ENCODE measurements around the gene PLCB1. TPM values are rescaled to one million over a fixed set of nuclear protein-coding genes. Genes with fewer than 3 reads are reported as not detected.

Gene PLCB1
- total and polyA plus RNA-seq, 2 experiments from 2014 or later, result 14.9 to 20.7 TPM

DNA sequence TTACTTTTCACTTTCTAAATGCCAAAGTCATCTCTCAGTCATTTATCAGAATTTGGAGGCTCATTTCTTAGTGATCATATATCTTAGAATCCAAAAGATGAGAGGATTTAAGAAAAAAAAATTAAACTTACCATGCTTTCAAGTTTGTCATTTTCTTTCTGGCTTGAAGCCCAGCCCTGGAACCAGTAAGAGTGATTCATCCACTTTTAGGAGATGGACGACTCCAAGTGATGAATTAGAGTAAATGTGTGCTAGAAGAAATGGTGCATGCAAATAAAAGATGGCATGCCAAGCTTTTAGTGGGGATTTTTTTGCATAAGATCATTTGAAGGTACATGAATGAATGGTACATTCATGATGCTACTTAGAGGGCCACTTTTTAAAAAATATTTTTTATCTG, 20.1 kb downstream of the PLCB1 start:
- H3K79me2 ChIP-seq (replicated peaks; ENCODE audit: insufficient read depth), result no peaks in the 10 kb centered on the region
- H3K4me2 ChIP-seq, result no peak overlapping the region
- no peaks in the 10 kb centered on the region for H3K4me1 ChIP-seq (ENCODE audit: insufficient read depth)
- no peaks in the 10 kb centered on the region for H3F3A ChIP-seq (replicated peaks; ENCODE audit: low read depth)
- no peak overlapping the region for H3K27ac ChIP-seq (ENCODE audit: low read depth)
- DNase-seq (ENCODE audit: low spot score) (no peak), ATAC-seq (no peak)
- no peak overlapping the region for H3K4me3 ChIP-seq
- 0 out of 2 replicates have a peak, but pooled peaks cover 5% of the 10 kb centered on the region for H3K9me2 ChIP-seq (ENCODE audit: insufficient read depth)
- H3K36me3 ChIP-seq (ENCODE audit: insufficient read depth), result no peaks in the 10 kb centered on the region
- Mint-ChIP-seq H3K27me3 (ENCODE audit: insufficient read depth, low read depth, poor library complexity) (no peaks in the 10 kb centered on the region), H3K9me3 (no peaks in the 10 kb centered on the region), H3K4me1 (peaks cover 15% of the 10 kb centered on the region; the same call in 2 of the 3 replicates), H3K36me3 (ENCODE audit: low read depth) (no peaks in the 10 kb centered on the region), H3K4me3 (no peak overlapping the region), H3K27ac (no peak overlapping the region)
- H4K20me1 ChIP-seq (replicated peaks; ENCODE audit: insufficient read depth), result no peaks in the 10 kb centered on the region
- no peaks in the 10 kb centered on the region for H3K27me3 ChIP-seq (ENCODE audit: insufficient read depth)
- TF ChIP-seq ETS1 (IDR thresholded peaks at IDR 0.05) (no peak), REST (IDR thresholded peaks at IDR 0.05; ENCODE audit: unreplicated experiment) (no peak), POLR2AphosphoS5 (IDR thresholded peaks at IDR 0.05; ENCODE audit: low read depth) (no peak)
- H2AFZ ChIP-seq, result no peak overlapping the region

- Histone ChIP-seq H3K79me2 (replicated peaks; ENCODE audit: insufficient read depth) (no peaks in the 10 kb centered on the region), H3F3A (replicated peaks; ENCODE audit: low read depth) (no peaks in the 10 kb centered on the region), H3K9me2 (ENCODE audit: insufficient read depth) (0 out of 2 replicates have a peak, but pooled peaks cover 5% of the 10 kb centered on the region), H3K36me3 (ENCODE audit: insufficient read depth) (no peaks in the 10 kb centered on the region), H4K20me1 (replicated peaks; ENCODE audit: insufficient read depth) (no peaks in the 10 kb centered on the region), H2AFZ (no peak overlapping the region), H3K27ac (ENCODE audit: low read depth) (no peak overlapping the region), H3K4me3 (no peak overlapping the region), H3K4me1 (ENCODE audit: insufficient read depth) (no peaks in the 10 kb centered on the region), H3K27me3 (ENCODE audit: insufficient read depth) (no peaks in the 10 kb centered on the region), H3K4me2 (no peak overlapping the region)
- Mint-ChIP-seq H3K4me3 (no peak overlapping the region), H3K27ac (no peak overlapping the region), H3K4me1 (peaks cover 10% of the 10 kb centered on the region; the same call in 2 of the 3 replicates), H3K9me3 (peaks cover under 1% of the 10 kb centered on the region; the same call in 2 of the 3 replicates), H3K36me3 (ENCODE audit: low read depth) (0 out of 3 replicates have a peak, but pooled peaks cover under 1% of the 10 kb centered on the region), H3K27me3 (ENCODE audit: insufficient read depth, low read depth, poor library complexity) (no peaks in the 10 kb centered on the region)
- TF ChIP-seq REST (IDR thresholded peaks at IDR 0.05; ENCODE audit: unreplicated experiment) (no peak), NANOG (IDR thresholded peaks at IDR 0.05; ENCODE audit: borderline replicate concordance) (no peak), ZNF114 (CRISPR knock-in tag; IDR thresholded peaks at IDR 0.05) (no peak), JUNB (IDR thresholded peaks at IDR 0.05; ENCODE audit: unreplicated experiment) (no peak)
- ATAC-seq, result no peak
- DNase-seq (ENCODE audit: low spot score), result no peak
Measured at GRCh38 chr20:8152847-8153246, 20.8 kb downstream of the PLCB1 start.
